Neuronal stem cell (in vitro differentiated cells): ENCODE results near the gene PPM1L.

ENCODE experiments used
- DNase-seq: peaks from one replicate; pipeline ENCODE4 v3.0.0-alpha.2; 2013; ENCODE audit warnings: low spot score
- H2AFZ ChIP-seq: one replicate; pipeline ENCODE4 v1.6.1; 2013; ENCODE audit warnings: mild to moderate bottlenecking, low read length, inconsistent platforms
- H2AK5ac ChIP-seq: 2 replicates; pipeline ENCODE4 v1.6.1; 2013; ENCODE audit warnings: low read depth, mild to moderate bottlenecking, inconsistent platforms, low read length, moderate library complexity, mixed read lengths
- H2BK120ac ChIP-seq: 2 replicates; pipeline ENCODE4 v1.6.1; 2013; ENCODE audit warnings: low read depth, mild to moderate bottlenecking, inconsistent platforms, low read length, moderate library complexity, mixed read lengths
- H2BK12ac ChIP-seq: one replicate; pipeline ENCODE4 v1.6.1; 2013; ENCODE audit warnings: low read length, inconsistent platforms
- H2BK15ac ChIP-seq: 2 replicates; pipeline ENCODE4 v1.6.1; 2013; ENCODE audit warnings: mild to moderate bottlenecking, low read length, inconsistent platforms, mixed read lengths
- H2BK5ac ChIP-seq: one replicate; pipeline ENCODE4 v1.6.1; 2013; ENCODE audit warnings: inconsistent platforms, mild to moderate bottlenecking, low read length, moderate library complexity
- H3K14ac ChIP-seq: one replicate; pipeline ENCODE4 v1.6.1; 2013; ENCODE audit warnings: low read length, inconsistent platforms
- H3K18ac ChIP-seq: 2 replicates; pipeline ENCODE4 v1.6.1; 2013; ENCODE audit warnings: low read length, inconsistent platforms
- H3K23ac ChIP-seq: 2 replicates; pipeline ENCODE4 v1.6.1; 2013; ENCODE audit warnings: low read depth, mild to moderate bottlenecking, mixed read lengths, low read length, inconsistent platforms; ENCODE audit not compliant: poor library complexity
- H3K27ac ChIP-seq: replicated peaks from 3 replicates; pipeline ENCODE4 v1.5.1; 2013; ENCODE audit warnings: low read length, inconsistent platforms
- H3K27me3 ChIP-seq, 3 experiments: 2 replicates each; pipeline ENCODE4 v1.6.1; 2013; ENCODE audit warnings: low read length in 3 of 3, mild to moderate bottlenecking in 2 of 3, inconsistent platforms in 1 of 3, low read depth in 1 of 3, mixed read lengths in 1 of 3, moderate library complexity in 1 of 3; ENCODE audit not compliant: control insufficient read depth in 3 of 3, insufficient read depth in 3 of 3
- H3K36me3 ChIP-seq, 2 donors: replicated peaks in 1 of 2; 2 replicates each; pipeline ENCODE4 v1.6.1; 2013; ENCODE audit warnings: low read length in 2 of 2; ENCODE audit not compliant: control insufficient read depth in 2 of 2, insufficient read depth in 2 of 2
- H3K4ac ChIP-seq: 2 replicates; pipeline ENCODE4 v1.6.1; 2013; ENCODE audit warnings: inconsistent platforms, mild to moderate bottlenecking, low read length, moderate library complexity
- H3K4me1 ChIP-seq, 2 donors: 1 replicate in 1 of 2; 2 replicates in 1 of 2; pipeline ENCODE4 v1.6.1; 2013; ENCODE audit warnings: low read length in 2 of 2, low read depth in 1 of 2; ENCODE audit not compliant: control insufficient read depth in 2 of 2, insufficient read depth in 1 of 2
- H3K4me2 ChIP-seq: one replicate; pipeline ENCODE4 v1.6.1; 2013; ENCODE audit warnings: mild to moderate bottlenecking, low read length, inconsistent platforms; ENCODE audit not compliant: insufficient read depth, poor library complexity, severe bottlenecking
- H3K4me3 ChIP-seq, 2 donors: 2 replicates each; pipeline ENCODE4 v1.5.1; 2013; ENCODE audit warnings: low read length in 2 of 2, mild to moderate bottlenecking in 2 of 2, inconsistent platforms in 1 of 2, moderate library complexity in 1 of 2
- H3K79me1 ChIP-seq: one replicate; pipeline ENCODE4 v1.6.1; 2013; ENCODE audit warnings: low read depth, mild to moderate bottlenecking, inconsistent platforms, low read length, moderate library complexity
- H3K9ac ChIP-seq: one replicate; pipeline ENCODE4 v1.6.1; 2013; ENCODE audit warnings: mild to moderate bottlenecking, low read depth, low read length, inconsistent platforms; ENCODE audit not compliant: poor library complexity
- H3K9me3 ChIP-seq, 2 donors: replicated peaks in 1 of 2; 2 replicates each; pipeline versions ENCODE3 to v1.6.1; 2013; ENCODE audit warnings: low read length in 2 of 2, mild to moderate bottlenecking in 2 of 2, inconsistent platforms in 1 of 2, low read depth in 1 of 2, mixed read lengths in 1 of 2, moderate library complexity in 1 of 2; ENCODE audit not compliant: control insufficient read depth in 2 of 2, insufficient read depth in 1 of 2
- H4K8ac ChIP-seq: one replicate; pipeline ENCODE4 v1.6.1; 2013; ENCODE audit warnings: low read depth, mild to moderate bottlenecking, inconsistent platforms, low read length, moderate library complexity
- H4K91ac ChIP-seq: one replicate; pipeline ENCODE4 v1.6.1; 2013; ENCODE audit warnings: low read length, low read depth, mild to moderate bottlenecking, inconsistent platforms; ENCODE audit not compliant: poor library complexity
- WGBS, 2 donors: extraction: QIAGEN DNeasy Blood & Tissue Kit; methylation state at CpG; one replicate each; pipeline ENCODE4 v1.1.7; 2013; ENCODE audit warnings: missing lambda C conversion rate in 2 of 2, mixed read lengths in 1 of 2; ENCODE audit not compliant: insufficient read length in 2 of 2, insufficient replicate concordance in 1 of 2; ENCODE audit errors: extremely low coverage in 2 of 2; 5-methylcytosine and 5-hydroxymethylcytosine counted together

The PPM1L gene

DNA sequence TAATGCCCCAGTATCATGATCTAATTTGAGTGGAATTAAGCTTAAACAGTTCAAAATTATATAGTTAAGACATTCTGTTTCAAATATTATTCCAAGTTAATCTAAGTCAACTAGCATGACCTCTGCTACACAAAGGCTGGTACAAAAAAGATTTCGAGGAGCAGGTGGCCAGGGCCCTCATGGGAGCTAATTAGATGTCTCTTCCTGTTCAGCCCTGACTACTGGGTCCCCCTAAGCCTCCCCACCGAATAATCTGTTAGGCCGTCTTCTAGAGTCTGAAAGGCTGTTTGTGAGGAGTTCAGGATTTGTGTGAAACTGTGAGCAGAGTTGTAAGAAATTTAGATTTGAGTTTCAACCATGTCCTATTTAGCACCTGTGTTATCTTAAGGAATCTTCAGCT is 75.4 kb downstream of the PPM1L start:
- H2BK15ac ChIP-seq, result no peak overlapping the region
- no peak overlapping the region for H4K91ac ChIP-seq
- no peak overlapping the region for H3K23ac ChIP-seq
- H3K9me3 ChIP-seq, result peaks cover 0 to 1% of the 10 kb centered on the region in 2 donors
- no peak overlapping the region for H2BK120ac ChIP-seq
- H4K8ac ChIP-seq, result no peak overlapping the region
- H2AFZ ChIP-seq, result no peak overlapping the region
- H3K27me3 ChIP-seq, result no peaks in the 10 kb centered on the region
- WGBS, 2 donors, result no CpG with 5 or more reads among the region's 3 CpGs
- no peak overlapping the region for H3K4me3 ChIP-seq
- no peak overlapping the region for H3K4ac ChIP-seq
- DNase-seq, result no peak
- H2AK5ac ChIP-seq, result no peak overlapping the region
- H3K18ac ChIP-seq, result no peak overlapping the region
- H2BK12ac ChIP-seq, result no peak overlapping the region
- H3K14ac ChIP-seq, result no peak overlapping the region
- H3K36me3 ChIP-seq, result no peaks in the 10 kb centered on the region
- H3K4me2 ChIP-seq, result no peak overlapping the region
- H3K9ac ChIP-seq, result no peak overlapping the region
- H3K27ac ChIP-seq, result no peak overlapping the region
- H3K79me1 ChIP-seq, result peaks cover 2% of the 10 kb centered on the region
- no peak overlapping the region for H2BK5ac ChIP-seq
- peaks cover 8 to 10% of the 10 kb centered on the region in 2 donors for H3K4me1 ChIP-seq

DNA sequence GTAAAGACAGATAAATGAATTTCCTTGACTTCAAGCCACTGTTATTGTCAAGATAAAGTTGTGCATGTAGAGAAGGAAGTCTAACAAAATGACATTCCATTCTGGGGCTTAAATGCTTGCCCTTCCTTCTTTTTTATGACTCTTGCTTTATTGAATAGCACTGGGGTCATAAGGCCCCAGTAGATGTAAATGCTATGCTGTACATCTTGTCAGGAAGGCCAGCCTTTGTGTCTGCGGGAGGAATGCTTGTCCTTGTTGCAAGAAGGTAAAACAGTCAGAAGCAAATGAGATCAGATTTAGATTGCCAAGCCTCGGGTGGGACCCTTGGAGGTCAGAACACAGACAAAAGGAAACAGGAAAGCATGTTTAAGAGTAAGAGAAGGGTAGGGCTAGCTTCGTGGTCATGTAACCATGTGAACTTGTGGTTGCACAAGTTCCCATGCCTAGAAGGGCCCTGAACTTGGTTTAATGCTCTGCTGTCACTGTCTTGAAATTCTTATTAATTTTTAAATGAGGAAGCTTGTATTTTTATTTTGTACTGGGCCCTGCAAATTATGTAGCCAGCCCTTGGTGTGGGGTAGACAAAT is 81.5 kb downstream of the PPM1L start:
- no peak overlapping the region for H2BK120ac ChIP-seq
- H4K8ac ChIP-seq, result no peak overlapping the region
- no peak overlapping the region for H3K18ac ChIP-seq
- no peaks in the 10 kb centered on the region for H3K36me3 ChIP-seq
- no peak overlapping the region for H3K9ac ChIP-seq
- H3K4me3 ChIP-seq, result no peak overlapping the region
- H3K4me2 ChIP-seq, result no peak overlapping the region
- H4K91ac ChIP-seq, result no peak overlapping the region
- H2BK12ac ChIP-seq, result no peak overlapping the region
- H3K4me1 ChIP-seq, result peaks cover 2 to 13% of the 10 kb centered on the region in 2 donors
- no peak overlapping the region for H3K27ac ChIP-seq
- H3K4ac ChIP-seq, result no peak overlapping the region
- no peak overlapping the region for H2BK15ac ChIP-seq
- H3K14ac ChIP-seq, result no peak overlapping the region
- H2AFZ ChIP-seq, result no peak overlapping the region
- no peak overlapping the region for H2AK5ac ChIP-seq
- peaks cover 0 to 12% of the 10 kb centered on the region in 2 donors for H3K9me3 ChIP-seq
- no peak for DNase-seq
- no peak overlapping the region for H2BK5ac ChIP-seq
- peaks cover 2% of the 10 kb centered on the region for H3K79me1 ChIP-seq
- no peak overlapping the region for H3K23ac ChIP-seq
- H3K27me3 ChIP-seq, result no peaks in the 10 kb centered on the region
- no CpG with 5 or more reads among the region's 3 CpGs for WGBS, 2 donors

DNA sequence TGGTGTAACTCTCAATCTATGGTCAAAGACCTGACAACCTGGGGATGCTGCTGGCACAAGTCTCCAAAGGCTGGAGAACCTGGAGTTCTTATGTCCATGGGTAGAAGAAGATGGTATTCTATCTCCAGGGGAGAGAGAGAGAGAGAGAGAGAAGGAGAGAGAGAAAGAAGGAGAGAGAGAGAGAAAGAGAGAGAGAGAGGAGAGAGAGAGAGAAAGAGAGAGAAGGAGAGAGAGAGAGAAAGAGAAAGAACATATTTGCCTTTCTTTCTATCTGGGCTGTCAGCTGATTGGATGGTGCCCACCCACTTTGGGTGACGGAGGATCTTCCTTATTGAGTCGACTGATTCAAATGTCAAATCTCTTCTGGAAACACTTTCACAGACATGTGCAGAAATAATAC is 84.6 kb downstream of the PPM1L start:
- Histone ChIP-seq H2BK15ac (no peak overlapping the region), H3K4me3 (no peak overlapping the region), H3K23ac (no peak overlapping the region), H3K9me3 (peaks cover 0 to 12% of the 10 kb centered on the region in 2 donors), H3K4me1 (peaks cover 2 to 13% of the 10 kb centered on the region in 2 donors), H2AFZ (no peak overlapping the region), H3K79me1 (no peaks in the 10 kb centered on the region), H2BK12ac (no peak overlapping the region), H3K27me3 (no peaks in the 10 kb centered on the region), H3K4me2 (no peak overlapping the region), H2BK5ac (no peak overlapping the region), H2BK120ac (no peak overlapping the region), H3K27ac (no peak overlapping the region), H3K9ac (no peak overlapping the region), H3K18ac (no peak overlapping the region), H3K14ac (no peak overlapping the region), H3K4ac (no peak overlapping the region), H4K91ac (no peak overlapping the region), H3K36me3 (no peaks in the 10 kb centered on the region), H4K8ac (no peak overlapping the region), H2AK5ac (no peak overlapping the region)
- no CpG with 5 or more reads among the region's 2 CpGs for WGBS, 2 donors
- no peak for DNase-seq

DNA sequence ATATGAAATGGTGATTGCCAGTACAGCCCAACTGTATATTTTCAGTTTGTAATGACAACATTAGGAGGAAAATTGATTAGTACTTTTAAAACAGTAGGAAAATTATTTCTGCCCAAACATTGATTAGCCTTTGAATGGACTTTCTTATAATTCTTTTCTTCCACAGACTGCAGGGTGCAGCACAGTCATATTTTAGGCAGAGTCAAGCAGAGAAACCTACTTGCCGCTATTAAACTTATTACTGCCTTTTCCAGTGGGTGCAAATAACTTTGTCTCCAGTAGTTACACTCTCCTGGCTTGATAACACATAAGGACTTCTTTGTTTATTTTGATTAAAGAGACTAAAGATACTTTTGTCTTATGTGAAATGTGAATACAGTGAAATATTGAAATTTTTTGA is 85.4 kb downstream of the PPM1L start:
- Histone ChIP-seq H3K4me1 (peaks cover 2 to 12% of the 10 kb centered on the region in 2 donors), H3K36me3 (no peaks in the 10 kb centered on the region), H3K4me2 (no peak overlapping the region), H4K8ac (no peak overlapping the region), H3K27me3 (no peaks in the 10 kb centered on the region), H2AK5ac (no peak overlapping the region), H3K23ac (no peak overlapping the region), H3K4me3 (no peak overlapping the region), H3K14ac (no peak overlapping the region), H3K9ac (no peak overlapping the region), H2BK5ac (no peak overlapping the region), H3K79me1 (no peaks in the 10 kb centered on the region), H2BK15ac (no peak overlapping the region), H2AFZ (no peak overlapping the region), H3K18ac (no peak overlapping the region), H3K4ac (no peak overlapping the region), H2BK12ac (no peak overlapping the region), H3K27ac (no peak overlapping the region), H3K9me3 (peaks cover 0 to 12% of the 10 kb centered on the region in 2 donors), H2BK120ac (no peak overlapping the region), H4K91ac (no peak overlapping the region)
- no CpG with 5 or more reads among the region's 1 CpG for WGBS, 2 donors
- no peak for DNase-seq
